Activated CD8-positive, alpha-beta memory T cell treated with anti-CD3 and anti-CD28 coated beads for 1 hour (primary cell): ENCODE results near the gene CDH22.

ENCODE experiments used
- DNase-seq, 2 donors: peaks; one replicate each; pipeline ENCODE4 v3.0.0-alpha.2; 2020; ENCODE audit warnings: low read depth in 1 of 2; ENCODE audit errors: extremely low read depth in 1 of 2

CDH22 gene

DNA sequence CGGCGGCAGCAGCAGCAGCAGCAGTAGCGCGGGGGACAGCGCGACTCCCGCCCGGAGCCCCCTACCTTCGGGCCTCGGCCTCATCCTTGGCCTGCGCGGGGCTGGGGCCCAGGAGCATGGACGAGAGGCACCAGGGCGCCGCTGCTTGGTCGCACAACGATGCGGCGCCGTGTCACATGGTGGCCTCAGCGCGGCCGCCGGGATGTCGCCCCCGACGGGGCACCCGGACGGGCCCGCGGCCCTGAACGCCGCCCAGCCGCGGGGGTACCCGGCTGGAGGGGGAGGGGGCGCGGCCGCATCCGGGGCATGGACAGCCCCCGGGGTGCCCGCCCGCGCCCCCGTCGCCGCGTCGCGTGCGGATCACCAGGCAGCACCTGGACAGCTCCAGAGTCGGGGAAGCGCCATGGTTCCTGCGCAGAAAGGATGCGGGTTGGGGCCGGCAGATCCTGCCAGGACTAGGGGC, 57.1 kb downstream of the CDH22 start:
- no peak for DNase-seq

GRCh38 chr20:46250772-46251171, 57.5 kb downstream of the CDH22 start:
- no peak for DNase-seq

DNA sequence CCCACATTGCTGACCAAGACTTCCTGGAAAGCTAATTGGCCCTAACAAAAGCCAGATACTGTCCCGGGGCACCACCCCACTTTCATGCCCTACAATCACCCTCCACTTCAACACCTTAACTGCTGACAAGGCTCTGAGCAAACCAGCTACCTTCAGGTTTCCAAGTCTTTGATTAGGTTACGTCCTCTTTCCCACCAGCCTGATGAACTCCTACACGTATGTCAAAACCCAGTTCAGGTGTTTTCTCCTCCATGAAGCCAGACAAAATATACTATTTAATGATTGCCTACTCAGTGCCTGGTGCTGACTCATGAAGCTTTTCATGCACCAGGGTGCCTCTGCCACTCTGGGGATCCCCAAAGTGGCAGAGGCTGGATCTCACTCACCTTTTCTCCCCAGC, 58.6 kb downstream of the CDH22 start:
- no peak for DNase-seq

DNA sequence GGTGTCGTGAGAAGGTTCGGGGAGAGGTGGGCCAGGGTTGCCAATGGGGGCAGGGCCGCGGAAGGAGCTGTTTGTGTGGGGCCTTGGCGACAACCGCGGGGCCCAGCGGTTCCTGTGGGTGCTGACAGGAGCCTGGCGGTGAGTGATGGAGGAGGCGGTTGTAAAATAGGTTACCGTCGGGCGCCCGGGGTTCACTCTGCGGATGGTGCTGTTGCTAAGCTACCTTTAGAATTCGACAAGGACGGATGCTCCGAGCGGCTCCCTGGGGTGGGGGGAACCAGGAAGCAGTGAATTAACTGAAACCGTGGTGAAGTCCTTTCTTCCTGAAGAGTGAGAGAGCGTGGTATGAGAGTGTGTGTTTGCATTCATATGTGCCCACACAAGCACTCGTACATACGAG, 61.7 kb downstream of the CDH22 start:
- DNase-seq: no peak

DNA sequence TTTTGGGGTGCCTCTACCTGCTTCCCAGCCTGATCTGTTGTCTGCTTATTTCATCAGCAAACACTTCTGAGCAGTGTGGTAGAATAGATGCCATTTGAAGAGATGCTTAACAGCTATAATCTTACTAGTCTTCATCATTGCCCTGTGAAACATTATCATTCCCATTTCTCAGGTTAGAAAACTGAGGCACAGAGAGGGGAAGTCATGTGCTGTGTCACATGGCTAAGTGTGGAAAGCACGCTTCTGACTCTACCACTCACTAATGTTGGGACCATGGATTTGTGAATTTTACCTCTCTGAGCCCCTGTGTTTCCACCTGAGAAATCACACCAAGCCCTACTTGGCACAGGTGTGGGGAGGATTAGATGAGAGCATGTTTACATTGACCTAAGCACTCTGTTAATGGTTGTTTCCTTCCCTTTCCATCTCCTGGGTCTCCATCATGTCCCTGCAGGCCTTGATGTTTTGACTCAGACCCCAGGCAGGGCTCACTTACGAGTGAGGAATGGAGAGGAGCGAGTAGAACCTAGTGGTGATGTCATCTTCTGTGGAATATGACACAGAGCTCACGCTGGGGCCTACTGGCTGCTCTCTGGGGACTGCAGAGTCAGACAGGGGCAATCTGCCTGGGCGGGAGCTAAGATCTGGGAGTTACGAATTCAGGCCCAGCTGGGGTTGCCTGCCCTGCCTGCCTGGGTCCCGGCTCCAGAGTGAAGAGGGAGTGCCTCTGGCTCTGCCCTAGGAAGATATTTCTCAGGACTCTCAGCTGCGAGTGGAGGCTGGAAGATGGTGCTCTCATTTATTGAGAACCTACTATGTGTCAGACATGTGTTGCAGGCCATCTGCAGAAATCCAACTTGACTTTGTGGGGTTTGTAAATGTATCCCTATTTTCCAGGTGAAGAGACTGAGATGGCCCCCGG, 64.3 kb downstream of the CDH22 start:
- no peak for DNase-seq

GRCh38 chr20:46242390-46242789, 65.9 kb downstream of the CDH22 start:
- DNase-seq: no peak

- no peak for DNase-seq
Observed at GRCh38 chr20:46240881-46241280, 67.4 kb downstream of the CDH22 start.

DNA sequence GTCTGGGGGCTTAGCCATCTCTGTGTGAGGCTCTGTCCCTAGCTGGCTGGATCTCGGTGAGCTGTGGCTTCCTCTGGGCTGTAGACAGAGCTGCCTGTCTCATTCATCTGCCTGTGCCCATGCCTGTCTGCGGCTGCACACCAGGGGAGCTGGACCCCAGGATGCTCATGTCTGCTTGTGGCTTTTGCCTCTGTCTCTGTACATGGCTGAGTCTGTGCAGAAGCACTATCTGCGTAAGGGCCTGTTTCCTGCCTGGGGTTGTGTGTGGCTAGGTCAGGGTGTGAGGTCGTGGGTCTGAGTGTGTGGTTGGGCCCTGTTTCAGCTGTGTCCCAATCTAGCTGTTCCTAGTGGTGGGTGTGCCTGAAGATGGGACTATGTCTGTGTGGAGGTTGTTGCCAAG, 68.2 kb downstream of the CDH22 start:
- no peak for DNase-seq

DNA sequence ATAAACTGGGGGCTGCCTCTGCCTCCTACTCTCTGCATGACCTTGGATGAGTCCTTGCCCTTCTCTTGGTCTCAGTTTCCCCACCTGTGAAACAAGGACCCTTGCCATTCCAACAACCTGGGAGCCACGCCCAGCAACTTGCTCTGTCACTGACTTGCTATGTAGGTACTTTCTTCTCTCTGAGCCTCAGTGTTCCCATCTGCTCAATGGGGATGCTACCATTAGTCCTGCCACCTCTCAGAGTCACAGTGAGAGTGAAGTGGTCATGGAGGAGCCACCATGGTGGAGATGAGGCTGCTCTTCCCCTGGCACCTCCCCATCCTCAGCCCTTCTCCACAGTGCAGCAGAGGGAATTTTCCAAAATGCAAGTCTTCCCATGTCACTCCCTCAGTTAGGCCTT, 70.6 kb downstream of the CDH22 start:
- no peak for DNase-seq

GRCh38 chr20:46237227-46237626, 71.1 kb downstream of the CDH22 start:
- no peak for DNase-seq

DNA sequence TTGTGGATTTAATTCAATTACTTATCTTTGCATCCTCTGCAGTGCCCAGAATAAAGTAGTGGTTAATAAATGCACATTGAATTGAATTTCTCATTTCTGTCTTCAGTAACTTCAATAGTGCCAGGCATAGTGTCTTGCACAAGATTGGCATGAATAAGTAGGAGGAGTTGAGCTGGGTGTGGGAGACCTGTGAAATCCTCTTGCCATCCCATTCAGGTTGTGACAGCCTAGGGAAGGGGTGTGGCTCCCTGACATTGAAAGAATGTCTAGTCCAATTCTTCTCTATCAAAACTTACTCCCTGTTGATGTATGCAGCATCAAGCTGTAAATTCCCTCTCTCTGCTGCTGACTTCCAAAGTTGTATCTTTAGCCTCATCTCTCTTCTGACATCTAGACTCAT, 73.2 kb downstream of the CDH22 start:
- DNase-seq: no peak

- no peak for DNase-seq
Observed at GRCh38 chr20:46233701-46234100, 74.6 kb downstream of the CDH22 start.

- no peak for DNase-seq
Observed at GRCh38 chr20:46232539-46232938, 75.8 kb downstream of the CDH22 start.

GRCh38 chr20:46230801-46231282, 77.5 kb downstream of the CDH22 start:
- no peak for DNase-seq

- no peak for DNase-seq
Observed at GRCh38 chr20:46230106-46230491, 78.2 kb downstream of the CDH22 start.

DNA sequence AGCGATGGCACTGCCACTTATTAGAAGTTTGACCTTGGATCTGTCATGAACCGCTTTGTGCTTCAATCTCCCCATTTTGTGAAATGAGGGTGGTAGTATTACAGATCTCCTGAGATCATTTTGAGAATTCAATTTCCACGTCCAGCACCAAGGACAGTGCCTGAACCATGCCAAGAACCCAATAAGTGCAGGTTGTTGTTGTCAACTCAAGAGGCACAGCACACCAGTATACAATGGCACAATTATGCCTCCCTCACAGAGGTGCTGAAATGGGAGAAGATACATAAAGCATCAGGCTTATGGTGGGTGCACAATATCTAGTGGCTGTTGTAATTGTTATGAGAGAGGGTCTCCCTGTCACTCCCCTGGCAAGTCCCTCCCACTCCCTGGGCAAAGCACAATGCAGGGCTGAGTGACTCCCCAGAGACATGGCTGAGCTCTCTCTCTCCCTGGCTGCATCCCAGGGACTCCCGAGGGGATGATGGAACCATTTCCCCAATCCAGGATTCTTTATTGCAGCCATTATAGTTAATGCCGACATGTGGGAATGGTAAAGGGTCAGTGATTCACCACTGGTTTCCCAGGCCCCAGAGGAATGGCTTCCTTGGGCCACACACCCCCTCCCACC, 78.7 kb downstream of the CDH22 start:
- no peak for DNase-seq

GRCh38 chr20:46228670-46229069, 79.6 kb downstream of the CDH22 start:
- DNase-seq: no peak

- no peak for DNase-seq
Observed at GRCh38 chr20:46227272-46227767, 81.0 kb downstream of the CDH22 start.

DNA sequence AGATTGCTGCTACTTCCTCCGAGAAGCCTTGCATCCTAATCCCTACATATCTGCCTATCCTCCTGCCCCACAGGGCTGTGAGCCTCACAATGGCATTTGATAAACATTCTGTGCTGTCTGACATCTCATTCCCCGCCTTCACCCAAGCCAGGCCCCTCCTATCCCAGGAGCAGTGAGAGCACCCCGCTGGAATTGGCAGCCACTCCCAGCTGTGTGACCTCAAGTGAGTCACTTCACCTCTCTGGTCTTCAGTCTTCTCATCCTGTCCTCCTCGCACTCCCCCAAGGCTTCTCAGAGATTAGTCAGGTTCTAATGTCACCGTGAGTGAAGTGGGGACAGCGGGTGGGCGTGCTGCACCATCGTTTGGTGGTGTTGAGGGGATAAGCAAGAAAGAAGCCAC, 81.7 kb downstream of the CDH22 start:
- no peak for DNase-seq

DNA sequence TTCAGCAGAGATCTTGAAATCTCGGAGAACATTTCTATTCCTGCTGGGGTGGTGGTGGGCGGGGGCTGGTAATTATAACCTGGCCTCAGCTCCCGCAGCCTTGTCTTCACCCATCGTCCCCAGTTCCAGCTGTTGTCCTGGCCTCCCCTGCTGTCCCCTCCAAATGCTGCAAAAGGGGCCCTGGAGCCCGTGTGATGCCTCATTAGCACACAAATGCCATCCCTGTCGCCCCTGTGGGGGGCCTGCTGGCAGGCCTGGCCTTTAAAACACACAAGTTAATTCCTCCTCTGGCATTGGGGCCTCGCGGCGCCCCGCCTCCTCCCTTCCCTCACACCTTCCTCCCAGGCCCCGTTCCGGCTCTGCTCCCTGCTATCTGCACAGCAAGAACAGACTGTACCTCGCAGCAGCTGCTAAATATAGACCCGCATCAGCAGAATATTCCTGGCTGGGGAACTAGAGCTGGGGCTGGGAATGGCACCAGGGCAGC, 85.7 kb downstream of the CDH22 start:
- no peak for DNase-seq

GRCh38 chr20:46221256-46221833, 87.0 kb downstream of the CDH22 start:
- DNase-seq: no peak
